GM23248 (cell line): ENCODE data around the gene DESI1.

Experiments used
- EZH2 ChIP-seq: fragments of 200-600 bp; sonication (generic); IDR thresholded peaks from 2 replicates; pipeline ENCODE4 v1.6.1; 2018; ENCODE audit warnings: antibody characterized with exemption, mild to moderate bottlenecking; ENCODE audit not compliant: insufficient read depth, poor library complexity, severe bottlenecking
- EZH2phosphoT487 ChIP-seq: fragments of 200-600 bp; sonication (generic); IDR thresholded peaks from 2 replicates; pipeline ENCODE4 v1.6.1; 2018; ENCODE audit warnings: antibody characterized with exemption, moderate library complexity, mild to moderate bottlenecking, low read depth; ENCODE audit not compliant: insufficient read depth

GRCh38 chr22:41556561-41556960, 64.3 kb downstream of the DESI1 start:
- TF ChIP-seq EZH2 (no peak), EZH2phosphoT487 (no peak)
